ES-I3 (cell line): ENCODE results near the gene PCLAF.
"Not testable (repeated sequence)": the region's sequence is repeated elsewhere in the genome, so short reads cannot be mapped to it uniquely, and the experiment has no call there.

ENCODE experiments used
- H3K36me3 ChIP-seq: 2 replicates; pipeline ENCODE4 v1.6.1; 2013; ENCODE audit warnings: mild to moderate bottlenecking, low read length, control low read depth, moderate library complexity; ENCODE audit not compliant: insufficient read depth
- H3K4me1 ChIP-seq: 2 replicates; pipeline ENCODE4 v1.6.1; 2013; ENCODE audit warnings: mild to moderate bottlenecking, control low read depth, low read length; ENCODE audit not compliant: insufficient read depth
- H3K9ac ChIP-seq: 2 replicates; pipeline ENCODE4 v1.6.1; 2013; ENCODE audit warnings: low read depth, mild to moderate bottlenecking, low read length, moderate library complexity
- H3K9me3 ChIP-seq: 2 replicates; pipeline ENCODE4 v1.6.1; 2013; ENCODE audit warnings: mild to moderate bottlenecking, low read length, moderate library complexity; ENCODE audit not compliant: control insufficient read depth, insufficient read depth

PCLAF gene

GRCh38 chr15:64349375-64349774 lies 31.9 kb downstream of the PCLAF start:
- Histone ChIP-seq H3K9ac (no peak overlapping the region), H3K36me3 (no peaks in the 10 kb centered on the region), H3K9me3 (no peaks in the 10 kb centered on the region), H3K4me1 (no peaks in the 10 kb centered on the region)

- no peaks in the 10 kb centered on the region for H3K4me1 ChIP-seq
- H3K36me3 ChIP-seq = no peaks in the 10 kb centered on the region
- H3K9ac ChIP-seq = no peak overlapping the region
- no peaks in the 10 kb centered on the region for H3K9me3 ChIP-seq
These were observed 32.8 kb downstream of the PCLAF start for GRCh38 chr15:64348455-64348854.

GRCh38 chr15:64346242-64346641 lies 35.0 kb downstream of the PCLAF start:
- H3K36me3 ChIP-seq, H3K9me3 ChIP-seq, H3K4me1 ChIP-seq, H3K9ac ChIP-seq: not testable (repeated sequence)

GRCh38 chr15:64344651-64345294 lies 36.5 kb downstream of the PCLAF start:
- Histone ChIP-seq H3K9ac (no peak overlapping the region), H3K36me3 (no peaks in the 10 kb centered on the region), H3K9me3 (no peaks in the 10 kb centered on the region), H3K4me1 (no peaks in the 10 kb centered on the region)

GRCh38 chr15:64343841-64344240 lies 37.4 kb downstream of the PCLAF start:
- Histone ChIP-seq H3K9ac (no peak overlapping the region), H3K36me3 (no peaks in the 10 kb centered on the region), H3K4me1 (no peaks in the 10 kb centered on the region), H3K9me3 (no peaks in the 10 kb centered on the region)

GRCh38 chr15:64343222-64343621 lies 38.0 kb downstream of the PCLAF start:
- Histone ChIP-seq H3K9me3 (no peaks in the 10 kb centered on the region), H3K9ac (no peak overlapping the region), H3K36me3 (no peaks in the 10 kb centered on the region), H3K4me1 (no peaks in the 10 kb centered on the region)

GRCh38 chr15:64341961-64342360 lies 39.3 kb downstream of the PCLAF start:
- H3K9ac ChIP-seq = no peak overlapping the region
- H3K36me3 ChIP-seq = no peaks in the 10 kb centered on the region
- H3K4me1 ChIP-seq = no peaks in the 10 kb centered on the region
- no peaks in the 10 kb centered on the region for H3K9me3 ChIP-seq

GRCh38 chr15:64340355-64340754 lies 40.9 kb downstream of the PCLAF start:
- no peaks in the 10 kb centered on the region for H3K9me3 ChIP-seq
- H3K4me1 ChIP-seq = no peaks in the 10 kb centered on the region
- no peaks in the 10 kb centered on the region for H3K36me3 ChIP-seq
- H3K9ac ChIP-seq = no peak overlapping the region

GRCh38 chr15:64337761-64338160 lies 43.5 kb downstream of the PCLAF start:
- Histone ChIP-seq H3K36me3 (no peaks in the 10 kb centered on the region; the same call in 1 of the 2 replicates), H3K9ac (no peak overlapping the region), H3K4me1 (no peaks in the 10 kb centered on the region), H3K9me3 (no peaks in the 10 kb centered on the region; the same call in 1 of the 2 replicates)

- Histone ChIP-seq H3K9me3 (no peaks in the 10 kb centered on the region; the same call in 1 of the 2 replicates), H3K4me1 (no peaks in the 10 kb centered on the region), H3K36me3 (no peaks in the 10 kb centered on the region; the same call in 1 of the 2 replicates), H3K9ac (no peak overlapping the region)
These were observed 47.0 kb downstream of the PCLAF start for GRCh38 chr15:64333986-64334929.

- Histone ChIP-seq H3K36me3 (no peaks in the 10 kb centered on the region; the same call in 1 of the 2 replicates), H3K9ac (no peak overlapping the region), H3K9me3 (no peaks in the 10 kb centered on the region; the same call in 1 of the 2 replicates), H3K4me1 (no peaks in the 10 kb centered on the region)
These were observed 47.7 kb downstream of the PCLAF start for GRCh38 chr15:64333516-64333915.

GRCh38 chr15:64331668-64332067 lies 49.6 kb downstream of the PCLAF start:
- H3K4me1 ChIP-seq, H3K36me3 ChIP-seq, H3K9me3 ChIP-seq, H3K9ac ChIP-seq: not testable (repeated sequence)

GRCh38 chr15:64326975-64327374 lies 54.3 kb downstream of the PCLAF start:
- H3K4me1 ChIP-seq, H3K36me3 ChIP-seq, H3K9me3 ChIP-seq, H3K9ac ChIP-seq: not testable (repeated sequence)

GRCh38 chr15:64326458-64326857 lies 54.8 kb downstream of the PCLAF start:
- H3K9me3 ChIP-seq, H3K4me1 ChIP-seq, H3K36me3 ChIP-seq: not testable (repeated sequence)
- peak overlapping the region; percentile 62; the same call in 1 of the 2 replicates for H3K9ac ChIP-seq
